HG02970 (cell line): ENCODE data around the gene CLCN7.
"Not testable (repeated sequence)": the region's sequence is repeated elsewhere in the genome, so short reads cannot be mapped to it uniquely, and the experiment has no call there.

Source experiments
- ATAC-seq: cut with Tn5 transposase; IDR thresholded peaks from one replicate; pipeline ENCODE4 v1.9.1; 2021; ENCODE audit warnings: mild to moderate bottlenecking, moderate library complexity, moderate number of reproducible peaks; ENCODE audit not compliant: unreplicated experiment, low FRiP score

Gene CLCN7

DNA sequence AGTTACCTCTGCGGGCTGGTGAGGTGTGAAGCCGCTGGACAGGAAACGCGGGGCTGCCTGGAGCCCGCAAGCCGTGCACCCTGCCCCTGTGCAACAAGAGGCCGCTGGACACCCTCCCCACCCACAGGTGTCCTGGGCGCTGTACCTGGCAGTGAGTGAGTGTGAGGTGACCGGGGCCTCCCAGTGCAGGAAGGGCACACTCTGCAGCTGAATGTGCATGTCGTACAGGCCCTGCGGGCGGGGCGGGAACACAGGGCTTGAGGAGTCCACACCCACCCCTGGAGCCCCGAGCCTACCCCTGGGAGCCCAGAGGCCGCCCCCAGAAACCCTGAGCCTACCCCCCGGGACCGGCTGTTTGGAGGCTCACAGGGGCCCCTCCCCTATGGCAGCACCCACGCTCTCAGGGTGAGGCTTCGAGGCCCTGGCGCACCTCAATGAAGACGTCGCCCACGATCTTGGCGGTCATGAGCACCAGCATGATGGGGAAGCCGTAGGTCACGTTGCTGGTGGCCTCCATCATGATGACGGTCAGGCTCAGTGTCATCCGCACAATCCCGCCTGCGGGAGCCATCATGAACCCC, 26.2 kb downstream of the CLCN7 start:
- no peak for ATAC-seq

DNA sequence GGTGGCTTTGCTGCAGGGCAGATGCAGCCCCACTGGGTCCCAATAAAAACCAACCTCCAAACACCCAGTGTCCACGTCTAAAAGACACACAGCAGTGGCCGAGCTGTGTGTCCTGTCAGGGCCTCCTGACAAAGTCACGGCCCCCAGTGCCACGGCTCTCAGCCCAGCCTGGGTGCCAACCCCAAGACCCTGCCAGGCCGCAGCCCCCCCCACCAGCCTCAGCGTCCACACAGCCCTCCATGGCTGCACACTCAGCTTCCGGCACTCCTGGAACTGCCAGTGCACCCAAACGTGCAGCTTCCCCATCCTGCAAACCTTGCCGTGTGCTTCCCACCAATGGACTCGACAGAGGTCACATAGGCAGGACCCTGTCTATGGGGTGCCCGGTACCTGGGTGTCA, 26.9 kb downstream of the CLCN7 start:
- ATAC-seq, result no peak

DNA sequence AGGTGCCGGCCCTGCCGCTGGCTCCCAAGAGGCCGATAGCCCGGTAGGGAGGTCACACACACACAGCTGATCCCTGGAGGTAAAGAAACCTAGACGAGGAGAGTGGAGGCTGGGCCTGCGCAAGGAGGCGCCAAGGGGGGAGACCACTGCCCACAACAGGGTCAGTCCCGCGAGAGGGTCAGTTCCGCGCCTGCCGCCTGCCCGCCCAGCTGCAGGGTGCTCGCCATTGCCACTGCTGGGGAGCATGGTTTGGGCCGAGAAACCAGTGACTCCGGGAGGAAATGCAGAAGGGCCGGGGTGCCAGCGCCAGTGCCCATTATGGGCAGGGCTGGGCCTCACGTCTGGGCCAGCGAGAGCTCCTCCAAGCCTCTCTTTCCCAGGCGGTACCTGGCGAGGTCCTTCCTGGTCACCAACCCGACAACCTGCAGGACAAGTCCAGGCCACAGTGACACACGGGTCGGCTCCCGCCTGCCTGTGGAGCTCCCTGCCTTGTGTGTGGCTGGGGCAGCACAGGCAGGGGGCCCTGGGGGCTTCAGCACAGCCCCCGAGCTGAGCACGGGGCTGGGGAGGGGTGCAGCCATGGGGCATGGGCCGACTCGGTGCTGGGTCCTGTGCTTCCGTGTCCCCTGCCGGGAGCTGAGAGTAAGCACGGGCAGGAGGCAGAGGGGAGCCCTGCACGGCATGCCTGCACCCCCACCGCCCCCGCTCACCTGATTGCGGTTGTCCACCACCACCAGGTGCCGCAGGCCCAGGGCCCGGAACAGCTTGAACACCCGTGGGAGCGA, 28.3 kb downstream of the CLCN7 start:
- no peak for ATAC-seq

DNA sequence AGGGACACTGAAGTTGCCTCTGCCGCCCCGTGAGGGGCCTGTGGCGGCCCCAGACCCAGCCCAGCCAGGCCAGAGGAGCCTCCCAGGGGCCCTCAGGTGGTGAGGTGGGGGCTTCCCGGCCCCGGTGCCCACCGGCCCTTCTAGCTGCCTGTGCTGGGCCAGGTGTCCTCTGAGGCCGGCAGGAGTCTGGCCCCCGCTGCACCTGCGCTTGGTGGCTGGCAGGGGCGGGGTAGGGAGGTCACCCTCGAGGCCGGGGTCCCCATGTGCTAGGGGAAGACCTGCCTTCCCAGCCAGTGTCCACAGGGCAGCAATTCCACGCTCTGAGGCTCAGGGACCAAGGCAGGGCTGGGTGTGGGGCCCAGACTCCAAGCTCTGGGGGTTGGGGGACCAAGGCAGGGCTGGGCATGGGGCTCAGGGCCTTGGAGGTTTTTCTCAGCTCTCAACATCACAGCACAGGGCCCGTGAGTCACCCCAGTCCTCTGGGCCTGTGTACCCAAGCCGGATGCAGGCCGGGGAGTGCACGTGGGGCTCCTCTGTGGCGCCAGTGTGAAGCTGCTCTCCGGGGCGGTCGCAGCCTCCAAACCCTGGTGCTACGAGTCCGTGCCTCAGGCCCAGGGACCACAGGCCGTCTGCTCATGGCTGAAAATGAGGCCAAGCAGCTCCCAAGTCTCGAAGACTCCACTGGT, 29.2 kb downstream of the CLCN7 start:
- ATAC-seq, result no peak

DNA sequence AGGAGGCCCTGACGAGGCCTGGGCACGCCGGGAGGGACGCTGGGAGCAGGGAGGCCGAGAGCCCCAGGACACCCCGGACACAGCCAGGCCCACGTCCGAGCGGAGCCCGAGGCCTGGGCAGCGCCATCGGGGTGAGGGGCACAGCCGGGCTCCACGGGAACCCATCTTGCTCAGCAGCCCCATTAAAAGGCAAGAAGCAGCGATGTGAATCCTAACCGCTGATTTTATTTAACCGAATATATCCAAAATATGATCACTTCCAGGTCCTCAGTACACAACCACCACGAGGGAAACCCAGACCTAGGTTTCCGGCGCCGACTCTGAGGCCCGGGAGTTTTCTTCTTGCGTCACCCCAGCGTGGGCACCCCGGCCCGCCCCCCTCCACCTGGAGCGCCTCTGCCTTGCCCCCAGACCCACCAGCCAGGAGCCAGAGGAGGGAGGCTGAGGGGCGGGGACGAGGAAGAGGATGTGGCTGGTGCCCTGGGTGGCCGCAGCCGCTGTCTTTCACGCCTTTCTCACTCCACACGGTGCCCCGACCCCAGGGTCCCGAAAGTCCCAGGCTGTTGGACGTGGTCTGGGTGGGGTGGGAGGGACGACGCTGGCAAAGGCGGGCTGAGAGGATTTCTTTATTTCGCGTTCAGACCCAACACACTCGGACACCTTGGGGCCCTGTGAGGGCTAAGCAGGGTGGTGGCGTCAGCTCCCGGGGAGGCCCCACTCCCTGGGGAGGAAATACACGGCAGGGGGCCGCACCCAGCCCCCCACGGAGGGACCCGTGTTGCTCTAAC, 29.9 kb downstream of the CLCN7 start:
- ATAC-seq, result no peak

DNA sequence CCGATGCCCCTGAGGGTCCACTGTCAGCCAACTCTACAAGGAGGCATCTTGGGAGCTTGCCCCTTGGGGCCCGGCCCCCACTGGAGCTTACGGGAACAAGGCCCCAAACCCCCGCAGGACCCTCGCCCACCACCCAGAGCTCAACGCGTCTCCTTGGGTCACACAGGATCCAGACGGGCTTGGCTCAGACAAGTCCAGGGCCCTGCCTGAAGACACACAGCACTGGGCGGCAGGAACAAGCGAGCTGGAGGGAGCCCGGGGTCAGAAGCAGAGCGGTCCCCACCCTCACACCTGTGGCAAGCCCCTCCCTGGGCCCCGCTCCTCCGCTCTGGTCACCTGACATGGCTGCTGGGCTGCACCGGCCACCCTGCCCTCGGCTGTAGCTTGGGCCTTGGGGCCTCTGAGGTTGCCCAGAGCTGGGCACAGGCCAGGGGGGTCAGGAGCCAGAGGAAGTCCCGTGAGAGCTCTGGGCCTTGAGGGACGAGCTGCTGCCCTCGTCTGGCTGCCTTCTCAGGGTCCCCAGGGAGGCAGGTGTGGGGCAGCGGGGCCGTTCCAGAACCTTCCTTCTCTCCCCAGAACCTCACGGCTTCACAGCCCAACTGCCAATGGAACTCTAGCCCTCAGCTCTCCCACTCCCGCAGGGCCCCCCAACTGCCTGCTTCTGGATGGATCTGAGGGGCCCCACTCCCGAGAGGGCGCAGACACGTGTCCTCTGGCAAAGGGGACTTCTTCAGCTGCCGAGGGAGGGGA, 30.7 kb downstream of the CLCN7 start, which contains the start of gene CCDC154:
Gene CCDC154, minus strand, starts transcription at position 577 of the 750 bp plus-strand sequence. Its CDS starts 234 bp downstream, at position 343.
- no peak for ATAC-seq

DNA sequence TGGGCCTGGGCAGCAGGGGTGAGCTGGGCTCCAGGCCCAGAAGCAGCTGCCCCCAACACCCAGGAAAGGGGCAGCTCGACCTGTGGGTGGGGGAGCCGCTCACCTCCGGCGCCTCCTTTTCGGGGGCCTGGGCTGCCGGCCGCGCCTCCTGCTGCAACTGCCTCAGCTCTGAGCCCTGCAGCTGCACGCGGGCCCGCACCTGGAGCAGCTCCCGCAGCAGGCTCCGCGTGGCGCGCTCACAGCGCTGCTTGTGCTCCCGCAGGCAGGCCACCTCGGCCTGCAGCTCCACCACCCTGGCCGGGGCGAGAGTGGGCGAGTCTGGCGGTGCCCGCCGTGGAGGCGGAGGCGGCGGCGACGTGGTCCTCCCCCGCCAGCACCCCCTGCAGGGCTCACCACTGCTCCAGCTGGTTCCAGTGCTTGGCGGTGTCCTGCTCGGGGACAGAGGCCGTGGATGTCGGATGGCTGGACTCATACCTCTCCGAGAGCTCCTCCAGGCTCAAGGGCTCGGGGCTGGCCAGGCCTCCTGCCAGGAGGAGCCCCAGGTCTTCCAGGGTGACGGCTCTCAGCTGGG, 31.3 kb downstream of the CLCN7 start:
- no peak for ATAC-seq

DNA sequence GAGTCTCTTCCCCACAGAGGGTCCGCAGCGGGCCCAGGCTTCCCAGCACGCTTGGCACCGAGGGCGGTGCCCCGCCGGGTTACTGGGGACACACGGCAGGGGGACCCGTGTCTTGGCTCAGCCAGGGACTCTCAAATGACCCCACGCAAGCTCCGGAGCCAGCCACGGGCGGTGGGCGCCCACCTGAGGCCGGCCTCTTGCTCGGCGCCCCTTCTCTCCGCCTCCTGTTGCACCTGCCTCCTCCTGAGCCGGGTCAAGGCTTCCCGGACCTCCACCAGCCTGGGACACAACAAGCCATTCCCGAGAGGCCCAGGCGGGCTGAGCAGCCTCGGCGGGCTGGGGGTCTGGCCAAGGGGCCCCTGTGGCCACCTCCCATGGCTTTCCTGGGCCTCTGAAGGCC, 32.1 kb downstream of the CLCN7 start:
- no peak for ATAC-seq

DNA sequence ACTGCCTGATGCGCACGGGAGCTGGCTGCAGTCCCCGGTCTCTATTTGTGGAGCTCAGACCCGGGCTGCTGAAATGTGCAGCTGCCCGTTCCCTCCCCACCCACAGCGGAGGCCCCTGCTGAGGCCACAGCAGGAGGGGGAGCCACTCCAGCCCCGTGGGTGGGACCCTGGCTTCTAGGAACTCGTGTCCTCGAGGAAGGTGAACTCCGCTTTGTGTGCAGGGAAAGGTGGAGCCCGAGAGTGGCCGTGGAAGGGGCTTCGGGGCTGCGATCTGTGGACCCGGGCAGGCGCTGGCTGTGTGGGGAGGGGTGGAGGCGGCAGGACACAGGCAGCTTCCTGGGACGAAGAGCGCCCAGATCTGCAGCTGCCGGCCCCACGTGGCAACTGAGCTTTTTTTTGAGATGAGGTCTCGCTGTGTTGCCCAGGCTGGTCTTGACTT, 33.4 kb downstream of the CLCN7 start:
- ATAC-seq, result no peak

DNA sequence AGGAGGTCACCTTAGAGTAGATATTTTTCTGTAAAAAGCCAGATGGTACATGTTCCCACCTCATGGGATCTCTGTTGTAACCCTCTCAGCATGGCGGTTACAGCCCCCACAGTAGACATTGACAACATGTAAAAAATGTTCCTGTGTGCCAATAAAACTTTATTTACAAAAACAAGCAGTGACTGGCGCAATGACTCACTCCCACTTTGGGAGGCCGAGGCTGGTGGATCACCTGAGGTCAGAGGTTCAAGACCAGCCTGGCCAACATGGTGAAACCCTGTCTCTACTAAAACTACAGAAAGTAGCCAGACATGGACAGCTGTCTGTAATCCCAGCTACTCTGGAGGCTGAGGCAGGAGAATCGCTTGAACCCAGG, 35.1 kb downstream of the CLCN7 start:
- ATAC-seq, result not testable (repeated sequence)

DNA sequence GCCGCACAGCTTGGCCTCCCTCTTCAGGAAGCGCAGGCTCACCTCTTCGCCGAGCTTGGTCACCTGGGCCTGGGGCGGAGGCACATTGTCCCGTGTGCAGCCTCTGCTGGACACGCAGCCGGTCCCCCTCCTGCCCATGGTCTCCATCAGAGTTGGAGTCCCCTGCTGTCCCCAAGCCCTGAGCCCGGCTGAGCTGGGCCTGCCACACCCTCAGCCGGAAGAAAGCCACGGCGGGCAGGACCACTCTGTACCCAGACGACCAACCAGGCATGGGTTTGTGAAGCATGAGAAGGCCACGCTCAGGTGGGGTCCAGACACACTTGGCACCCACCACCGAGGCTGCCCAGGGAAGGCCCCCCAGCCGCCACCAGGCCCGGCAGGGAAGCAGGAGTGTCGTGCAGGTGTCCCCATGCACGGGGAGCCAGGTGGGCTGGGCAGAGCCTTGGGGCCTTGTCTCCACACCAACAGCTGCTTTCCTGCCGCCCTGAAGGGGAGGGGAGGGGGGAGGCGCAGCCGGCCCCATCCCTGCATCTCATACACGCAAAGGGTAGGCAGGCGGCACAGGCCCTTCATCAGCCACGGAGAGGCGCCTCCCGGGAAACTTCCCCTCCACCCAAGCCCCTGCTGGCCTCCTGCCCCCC, 35.6 kb downstream of the CLCN7 start:
- no peak for ATAC-seq

DNA sequence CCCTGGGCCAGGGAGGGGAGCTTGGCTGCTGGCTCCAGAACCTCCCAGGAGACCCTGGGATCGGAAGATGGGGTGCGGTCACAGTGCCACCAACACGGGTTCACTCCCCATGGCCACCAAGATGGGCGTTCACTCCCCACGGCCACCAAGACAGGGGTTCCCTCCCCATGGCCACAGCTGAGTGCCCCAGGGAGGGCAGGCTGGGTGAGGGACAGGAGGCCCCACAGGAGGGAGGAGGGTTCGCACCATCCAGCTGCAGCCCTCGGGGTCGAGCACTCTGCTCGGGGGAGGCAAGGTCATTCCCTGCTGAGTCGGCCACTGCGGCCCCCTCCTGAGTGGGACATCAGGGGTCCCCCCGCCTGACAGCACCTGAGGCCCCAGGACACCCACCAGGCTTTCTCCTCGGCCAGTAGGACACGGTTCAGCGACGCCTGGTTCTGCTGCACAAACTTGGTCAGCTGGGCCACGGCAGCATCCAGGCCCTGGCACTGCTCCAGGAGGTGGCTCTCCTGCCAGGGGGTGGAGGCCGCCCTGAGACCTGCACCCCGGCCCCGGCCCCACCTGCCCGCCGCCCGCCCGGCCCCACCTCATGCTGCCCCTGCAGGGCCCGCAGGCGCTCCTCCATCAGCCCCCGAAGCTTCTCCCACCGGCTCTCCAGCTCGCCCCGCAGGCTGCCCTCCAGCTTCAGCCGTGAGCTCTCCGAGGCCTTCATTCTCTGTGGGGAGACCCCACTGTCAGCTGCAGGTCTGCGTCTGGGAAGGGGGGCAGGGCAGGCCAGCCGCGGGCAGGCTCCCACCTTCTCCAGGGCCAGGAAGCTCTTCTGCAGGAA, 36.4 kb downstream of the CLCN7 start:
- no peak for ATAC-seq

DNA sequence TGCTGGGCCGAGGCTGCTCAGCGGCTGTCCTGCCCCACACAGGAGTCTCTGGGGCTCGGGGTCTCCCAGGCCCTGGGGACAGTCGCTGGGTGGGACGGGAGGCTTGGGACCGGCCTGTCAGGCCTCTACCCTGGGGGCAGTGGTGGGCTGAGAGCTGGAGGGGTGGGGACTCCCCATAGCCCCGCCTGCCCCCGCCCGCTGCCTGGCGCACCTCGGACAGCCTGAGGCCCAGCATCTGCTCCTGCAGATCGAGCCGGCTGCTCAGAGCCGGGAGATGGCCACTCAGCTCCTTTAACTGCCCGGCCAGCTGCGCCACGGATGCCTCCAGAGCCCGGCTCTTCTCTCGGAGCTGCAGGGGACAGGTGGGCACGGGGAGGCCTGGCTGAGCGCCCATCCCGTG, 37.2 kb downstream of the CLCN7 start:
- no peak for ATAC-seq

DNA sequence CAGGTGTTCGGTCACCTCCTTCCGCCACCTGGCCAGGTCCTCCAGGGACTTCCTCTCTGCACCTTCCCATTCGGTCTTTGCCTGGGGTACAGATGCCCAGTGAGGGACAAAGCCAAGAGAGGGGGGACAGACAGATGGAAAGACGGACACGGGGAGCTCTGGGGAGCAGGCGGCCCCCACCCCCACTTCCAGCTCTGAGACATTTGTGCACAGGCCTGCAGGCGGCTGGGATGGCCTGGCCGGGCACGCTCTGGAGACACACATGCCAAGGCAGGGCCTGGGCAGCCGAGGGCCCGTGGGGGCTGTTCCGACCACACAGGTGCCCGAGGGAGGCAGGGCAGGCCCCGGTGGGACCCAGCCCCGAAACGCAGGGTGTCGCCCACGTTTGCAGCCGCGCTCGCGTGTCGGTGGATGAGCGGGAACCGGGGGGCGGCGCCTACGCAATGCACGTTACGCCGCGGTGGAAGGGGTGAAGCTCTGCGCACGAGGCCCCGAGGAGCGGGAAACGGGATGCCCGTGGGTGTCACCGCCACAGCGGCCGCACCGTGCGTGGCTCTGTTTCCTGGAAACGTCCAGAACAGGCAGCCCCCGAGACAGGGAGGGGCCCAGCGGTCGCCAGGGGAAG, 38.0 kb downstream of the CLCN7 start:
- no peak for ATAC-seq

DNA sequence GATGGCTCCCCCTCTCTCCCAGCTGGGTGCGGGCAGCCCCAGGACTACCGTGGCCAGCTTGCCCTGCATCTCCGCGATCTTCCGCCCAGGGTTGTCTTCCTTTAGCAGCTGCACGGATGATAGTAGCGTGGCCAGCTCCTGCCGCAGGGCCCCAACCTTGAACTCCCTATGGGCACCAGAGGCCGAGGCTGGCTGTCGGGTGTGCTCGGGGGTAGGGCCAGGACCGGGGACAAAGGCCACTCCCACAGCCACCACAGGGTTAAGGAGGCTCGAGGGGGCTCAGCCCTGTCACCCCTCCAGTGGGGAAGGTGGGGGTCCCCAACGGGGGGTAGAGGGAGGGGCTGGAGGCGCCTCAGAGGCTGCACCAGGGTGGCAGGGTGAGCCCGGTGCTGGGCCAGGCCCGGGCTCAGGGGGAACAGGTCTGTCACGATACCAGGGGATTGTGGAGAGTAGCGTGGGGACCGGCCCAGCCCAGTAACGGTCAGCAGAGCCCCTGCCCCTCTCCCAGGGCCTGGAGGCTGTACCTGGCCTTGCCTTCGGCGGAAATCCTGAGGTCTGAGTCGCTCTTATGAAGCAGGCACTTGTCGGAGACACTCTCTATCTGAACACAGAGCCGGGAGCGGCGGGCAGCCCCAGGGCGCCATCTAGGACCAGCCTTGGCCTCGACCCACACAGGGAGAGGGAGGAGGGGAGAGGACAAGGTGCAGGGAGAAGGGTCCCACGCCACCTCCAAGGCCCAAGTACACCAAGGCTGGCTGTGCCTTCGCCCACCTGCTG, 38.7 kb downstream of the CLCN7 start:
- no peak for ATAC-seq

DNA sequence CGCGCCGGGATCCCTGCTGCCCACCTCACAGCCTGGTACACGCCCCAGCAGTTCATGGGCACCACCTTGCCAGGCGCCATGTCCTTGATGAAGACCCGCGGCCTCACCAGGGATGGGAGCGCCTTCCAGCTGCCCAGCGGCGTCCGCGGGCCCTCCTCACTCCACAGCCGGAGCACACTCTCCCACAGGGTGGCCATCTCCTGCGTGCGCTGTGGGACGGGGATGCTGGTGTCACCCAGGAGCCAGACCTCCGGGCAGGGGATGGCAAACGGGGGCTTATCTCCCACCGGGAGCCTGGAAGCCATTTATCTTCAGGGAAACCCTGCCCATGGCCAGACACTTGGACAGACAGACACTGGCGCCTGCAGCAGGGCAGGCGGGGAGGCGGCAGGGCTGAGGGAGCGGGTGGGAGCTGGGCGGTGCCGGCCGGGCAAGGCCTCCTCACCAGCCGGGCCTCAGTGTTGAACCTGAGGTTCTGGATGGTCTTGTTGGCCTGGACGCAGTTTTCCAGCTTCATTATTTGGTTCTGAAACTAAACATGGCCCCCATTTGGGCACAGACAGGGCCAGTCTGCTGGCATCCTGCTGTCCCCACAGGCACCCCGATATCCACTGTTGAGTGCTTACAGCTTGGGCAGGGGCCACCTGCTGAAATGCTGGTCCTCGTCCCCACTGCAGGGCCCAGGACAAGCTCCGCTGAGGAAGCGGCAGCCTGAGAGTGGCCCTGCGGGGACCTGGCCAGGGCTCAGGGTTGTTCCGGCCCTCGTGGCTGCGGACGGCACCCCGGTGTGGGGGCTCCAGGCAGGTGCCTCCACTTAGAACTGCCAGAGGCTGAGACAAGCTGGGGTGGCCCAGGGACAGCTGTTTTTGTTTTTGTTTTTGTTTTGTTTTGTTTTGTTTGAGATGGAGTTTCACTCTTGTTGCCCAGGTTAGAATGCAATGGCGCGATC, 39.9 kb downstream of the CLCN7 start:
- ATAC-seq, result no peak
